Skeletal muscle cell (primary cell): ENCODE results near the gene CYP4V2.

Experiments
- DNase-seq: peaks from one replicate; pipeline ENCODE4 v3.0.0-alpha.2; 2010; ENCODE audit warnings: low read depth
- H3K4me3 ChIP-seq: 2 replicates; pipeline ENCODE4 v1.5.1; 2011; ENCODE audit warnings: low read depth, mild to moderate bottlenecking, control low read depth, low read length, moderate library complexity

The CYP4V2 gene

DNA sequence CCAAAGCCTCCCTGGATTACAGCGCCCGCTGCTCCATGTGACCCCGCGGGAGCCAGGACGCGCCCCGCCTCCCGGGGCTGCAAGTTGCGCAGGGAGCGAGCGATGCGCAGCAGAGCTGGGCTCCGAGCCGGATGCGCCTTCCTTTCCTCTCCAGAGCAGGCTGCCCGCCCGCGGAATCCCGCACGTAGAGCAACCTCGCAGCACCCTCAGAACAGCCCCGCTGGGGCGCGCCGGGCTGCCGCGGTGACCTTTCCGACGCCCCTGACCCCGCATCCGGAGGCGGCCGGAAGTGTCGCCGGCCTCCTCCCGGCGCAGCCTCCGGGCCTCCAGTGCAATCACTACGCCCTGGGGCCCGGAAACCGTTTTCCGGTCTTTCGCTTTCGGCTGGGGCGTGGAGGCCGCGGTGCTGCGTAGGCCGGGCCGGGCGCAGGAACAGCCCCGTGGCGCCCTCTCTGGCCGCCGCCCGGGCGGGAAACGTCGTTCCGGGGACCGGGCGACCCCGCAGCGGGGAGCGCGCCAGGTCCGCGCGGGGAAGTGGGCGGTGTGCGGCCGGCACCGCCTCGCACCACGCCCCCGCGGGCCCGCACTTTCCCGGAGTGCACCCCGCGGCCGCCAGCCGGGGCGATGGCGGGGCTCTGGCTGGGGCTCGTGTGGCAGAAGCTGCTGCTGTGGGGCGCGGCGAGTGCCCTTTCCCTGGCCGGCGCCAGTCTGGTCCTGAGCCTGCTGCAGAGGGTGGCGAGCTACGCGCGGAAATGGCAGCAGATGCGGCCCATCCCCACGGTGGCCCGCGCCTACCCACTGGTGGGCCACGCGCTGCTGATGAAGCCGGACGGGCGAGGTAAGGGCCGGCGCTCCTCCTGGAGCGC lies at the start of gene CYP4V2:
CYP4V2 (plus strand) TSS at position 368 of the 866 bp plus-strand sequence; CDS start at position 625, 257 bp downstream.
- peak; percentile 29 for DNase-seq
- H3K4me3 ChIP-seq, result peak within 1 kb of the TSS; percentile 86

DNA sequence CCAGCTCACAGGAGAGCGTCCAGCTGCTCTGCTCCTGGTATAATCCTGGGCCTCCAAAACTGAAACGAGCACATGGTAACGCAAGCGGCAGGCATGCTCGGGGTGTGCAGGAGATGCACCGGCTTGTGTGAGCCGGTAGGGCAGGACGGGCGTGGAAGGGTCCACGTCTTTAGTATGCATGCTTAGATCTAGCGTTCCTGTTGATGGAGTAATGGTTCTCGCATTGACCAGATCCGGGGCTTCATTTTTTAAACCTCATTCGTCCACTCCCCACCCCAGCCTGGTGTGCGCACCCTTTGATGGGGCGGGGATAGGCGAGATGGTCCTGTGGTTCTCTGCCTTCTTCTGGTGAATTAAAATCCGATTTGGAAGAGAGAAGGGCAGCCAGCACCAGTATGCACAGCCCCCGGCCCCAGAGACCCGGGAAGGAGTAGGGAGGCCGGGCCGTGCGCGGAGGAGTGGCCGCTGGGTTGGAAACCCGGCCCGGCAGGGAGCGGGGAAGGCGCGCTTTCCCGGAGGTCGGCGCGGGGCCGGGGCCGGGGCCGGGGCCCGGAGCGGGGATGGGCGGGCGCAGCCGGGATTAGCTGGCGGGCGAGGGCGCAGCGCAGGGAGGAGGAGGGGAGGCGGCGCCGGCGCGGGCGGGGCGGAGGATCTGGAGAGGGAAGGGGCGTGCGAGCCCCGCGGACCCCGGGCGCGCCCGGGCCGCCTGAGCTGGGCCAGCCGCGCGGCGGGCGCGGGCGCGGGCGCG lies 47.0 kb upstream of the CYP4V2 start:
- H3K4me3 ChIP-seq, result peak overlapping the region; percentile 60
- DNase-seq, result no peak

DNA sequence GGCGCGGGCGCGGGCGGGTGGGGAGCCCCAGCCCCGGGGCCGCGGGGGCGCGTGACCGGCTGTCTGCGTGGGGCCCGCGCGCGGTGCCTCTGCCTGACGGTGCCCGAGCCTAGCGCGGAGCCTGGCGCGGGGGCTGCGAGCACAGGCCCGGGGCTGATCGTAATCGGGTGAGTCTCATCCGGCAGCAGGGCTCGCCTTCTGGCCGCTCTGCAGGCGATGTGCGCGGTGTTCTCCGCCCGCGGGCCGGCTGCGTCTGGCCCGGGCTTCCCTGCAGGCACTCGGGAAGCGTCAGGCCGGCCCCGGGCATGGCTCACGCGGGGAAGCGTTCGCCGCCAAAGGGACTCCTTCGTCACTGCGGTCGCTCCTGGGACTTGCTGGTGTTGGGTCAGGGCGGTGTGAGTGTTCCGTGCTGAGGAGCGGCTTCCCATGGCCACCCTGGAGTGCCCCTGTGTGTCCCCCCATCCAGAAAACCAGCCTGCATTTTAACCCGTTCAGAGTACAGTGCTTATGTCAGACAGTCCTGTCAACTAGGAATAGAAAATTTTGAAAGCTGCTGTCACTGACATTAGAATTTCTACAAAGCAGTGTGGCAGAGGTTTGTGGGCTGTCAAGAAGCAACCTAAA lies 46.3 kb upstream of the CYP4V2 start:
- DNase-seq, result peak; percentile 20
- H3K4me3 ChIP-seq, result peak overlapping the region; percentile 65

DNA sequence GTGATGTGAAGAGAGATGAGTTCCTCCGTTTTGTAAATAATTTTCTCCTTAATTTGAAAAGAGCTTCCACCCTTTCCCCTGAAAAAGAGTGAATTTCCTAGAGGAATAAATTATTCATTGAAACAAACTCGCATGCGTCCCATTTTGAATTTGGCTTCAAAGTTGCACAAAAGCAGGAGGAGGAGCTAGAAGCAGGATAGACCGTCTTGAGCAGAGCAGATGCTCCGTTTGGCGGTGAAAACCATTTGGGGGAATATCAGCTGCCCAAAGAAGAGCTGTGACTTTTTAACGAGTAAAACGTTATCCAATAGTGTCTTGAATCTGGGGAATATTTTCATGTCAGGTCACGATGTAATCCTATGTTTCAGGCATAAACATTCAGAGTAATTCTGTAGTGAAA lies 44.9 kb upstream of the CYP4V2 start:
- no peak for DNase-seq
- H3K4me3 ChIP-seq, result no peak overlapping the region

DNA sequence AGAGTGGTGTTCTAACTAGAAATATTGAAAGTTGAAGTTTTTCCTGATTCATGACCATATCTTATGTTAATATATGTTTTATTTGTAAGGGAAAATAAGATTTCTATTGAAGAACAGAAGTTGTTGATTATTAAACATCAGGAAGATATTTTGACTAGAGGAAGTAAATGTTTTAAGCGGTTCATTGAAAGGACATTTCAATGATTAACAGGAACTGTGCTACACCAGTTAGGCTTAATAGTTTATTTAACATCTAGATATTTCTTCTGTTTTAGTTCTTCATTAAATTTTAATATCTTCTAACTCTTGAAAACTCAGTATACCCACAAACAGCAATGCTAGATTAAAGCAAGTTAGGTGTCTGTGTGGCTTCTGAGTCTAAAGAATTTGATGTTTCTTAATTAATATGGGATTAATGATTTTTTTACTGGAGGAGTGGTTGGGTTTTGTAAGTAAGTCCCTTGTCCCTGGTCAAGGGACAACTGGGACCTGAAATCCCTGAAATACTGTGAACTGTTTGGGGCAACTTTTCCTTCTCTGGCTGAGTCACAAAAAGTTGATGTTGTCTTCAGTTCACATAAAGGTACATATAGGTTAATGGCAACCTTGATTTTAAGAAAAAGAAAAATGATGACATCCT lies 42.9 kb upstream of the CYP4V2 start:
- no peak for DNase-seq
- no peak overlapping the region for H3K4me3 ChIP-seq

DNA sequence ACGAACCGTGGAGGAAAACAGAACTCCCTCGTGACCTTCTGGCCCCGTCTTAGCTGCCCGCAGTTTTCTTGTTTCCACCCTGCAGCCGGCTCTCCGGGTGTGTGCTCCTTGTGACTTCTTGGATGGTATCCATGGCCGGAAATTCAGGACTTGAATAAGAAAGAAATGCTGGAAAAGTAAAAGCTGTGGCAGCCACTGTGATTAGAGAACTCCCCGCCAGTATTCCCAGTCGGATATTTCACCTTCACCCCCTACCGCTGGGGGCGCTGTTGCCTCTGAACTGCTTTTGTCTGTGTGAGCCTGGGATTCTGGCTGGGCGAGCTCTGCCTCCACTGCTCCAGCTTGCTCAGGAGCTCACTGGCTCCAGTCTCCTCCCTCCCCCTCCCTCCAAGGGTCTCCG lies 41.5 kb upstream of the CYP4V2 start:
- H3K4me3 ChIP-seq, result no peak overlapping the region
- no peak for DNase-seq

DNA sequence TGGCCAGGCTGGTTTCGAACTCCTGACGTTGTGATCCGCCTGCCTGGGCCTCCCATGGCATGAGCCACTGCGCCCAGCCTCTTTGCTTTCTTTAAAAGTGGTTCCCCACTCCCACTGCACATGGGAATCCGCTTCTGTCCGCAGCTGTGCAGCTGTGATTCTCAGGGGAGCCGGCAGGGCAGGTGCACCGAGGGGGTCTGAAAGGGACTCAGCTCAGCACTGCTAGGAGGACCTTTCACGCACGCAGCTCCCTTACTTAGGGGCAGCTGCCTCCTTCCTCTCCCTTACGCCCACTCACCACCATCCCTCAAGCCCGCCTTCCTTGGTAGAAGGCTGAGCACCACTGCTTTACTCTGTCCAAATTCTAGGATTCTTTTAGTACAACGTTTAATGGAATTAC lies 40.4 kb upstream of the CYP4V2 start:
- H3K4me3 ChIP-seq, result no peak overlapping the region
- no peak for DNase-seq

DNA sequence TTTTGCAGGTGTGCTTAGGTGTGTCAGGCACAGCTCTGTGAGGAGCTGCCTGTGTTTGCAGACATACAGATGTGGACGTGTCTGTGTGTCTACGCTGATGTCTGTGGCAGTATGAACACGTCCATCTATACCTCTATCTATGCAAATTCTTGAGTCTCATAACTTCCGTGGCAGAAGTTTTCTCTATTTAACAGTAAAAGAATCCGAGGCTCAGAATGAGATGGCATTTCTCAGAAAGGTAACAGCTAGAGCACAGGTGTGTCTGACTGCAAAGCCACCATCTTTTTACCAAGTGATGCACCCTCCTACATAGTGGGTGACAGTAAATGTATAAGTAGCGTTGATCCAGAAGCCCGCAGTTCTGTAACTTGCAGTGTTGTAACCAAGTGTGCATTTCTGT lies 39.9 kb upstream of the CYP4V2 start:
- no peak for DNase-seq

DNA sequence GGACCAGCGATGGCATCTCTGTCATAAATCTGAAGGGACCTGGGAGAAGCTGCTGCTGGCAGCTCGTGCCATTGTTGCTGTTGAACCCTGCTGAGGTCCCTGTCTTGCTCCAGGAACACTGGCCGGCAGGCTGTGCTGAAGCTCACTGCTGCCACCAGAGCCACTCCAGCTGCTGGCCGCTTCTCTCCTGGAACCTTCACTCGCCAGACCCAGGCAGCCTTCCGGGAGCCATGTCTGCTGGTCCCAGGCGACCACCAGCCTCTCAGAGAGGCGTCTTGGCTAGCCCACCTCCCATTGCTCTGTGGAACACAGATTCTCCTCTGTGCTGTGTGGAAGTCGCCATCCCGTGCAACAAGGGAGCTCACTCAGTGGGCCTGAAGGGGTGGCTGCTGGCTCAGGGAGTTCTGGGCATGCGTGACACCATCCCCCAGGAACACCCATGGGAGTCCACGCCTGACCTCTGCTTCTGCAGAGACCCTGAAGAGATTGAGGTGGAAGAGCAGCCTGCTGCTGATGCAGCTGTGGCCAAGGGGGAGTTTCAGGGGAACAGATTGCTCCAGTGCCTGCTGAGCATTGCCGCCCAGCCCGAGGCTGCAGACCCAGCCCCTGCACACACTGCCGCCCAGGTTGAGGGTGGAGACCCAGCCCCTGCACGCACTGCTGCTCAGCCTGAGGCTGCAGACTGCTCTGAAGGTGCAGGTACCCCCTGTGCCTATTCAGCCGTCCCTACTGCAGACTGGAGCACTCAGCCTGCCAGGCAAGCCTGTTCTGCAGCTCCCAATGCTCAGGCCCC lies 33.1 kb upstream of the CYP4V2 start:
- DNase-seq, result no peak

More for the DNA sequence above, 39.9 kb upstream of the CYP4V2 start:
- no peak overlapping the region for H3K4me3 ChIP-seq

DNA sequence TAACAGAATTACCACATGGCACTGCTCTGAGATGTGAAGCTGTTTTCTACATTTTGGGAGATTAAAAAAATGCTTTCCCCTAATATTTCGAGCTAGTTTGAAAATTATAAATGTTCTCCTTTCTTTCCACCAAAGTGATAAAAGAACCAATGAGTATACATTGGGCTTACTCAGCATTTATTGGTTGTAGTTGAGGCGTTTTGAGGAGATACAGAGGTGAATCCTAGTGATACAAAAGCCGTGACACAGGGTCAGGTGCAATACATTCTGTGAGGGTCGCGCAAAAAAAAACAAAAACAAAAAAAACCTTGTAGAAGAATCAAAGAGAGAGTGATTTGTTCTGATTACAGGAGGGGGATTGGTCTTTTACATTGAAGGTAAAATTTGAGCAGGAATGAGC lies 32.4 kb upstream of the CYP4V2 start:
- H3K4me3 ChIP-seq, result no peak overlapping the region
- no peak for DNase-seq

More for the DNA sequence above, 33.1 kb upstream of the CYP4V2 start:
- H3K4me3 ChIP-seq, result no peak overlapping the region

DNA sequence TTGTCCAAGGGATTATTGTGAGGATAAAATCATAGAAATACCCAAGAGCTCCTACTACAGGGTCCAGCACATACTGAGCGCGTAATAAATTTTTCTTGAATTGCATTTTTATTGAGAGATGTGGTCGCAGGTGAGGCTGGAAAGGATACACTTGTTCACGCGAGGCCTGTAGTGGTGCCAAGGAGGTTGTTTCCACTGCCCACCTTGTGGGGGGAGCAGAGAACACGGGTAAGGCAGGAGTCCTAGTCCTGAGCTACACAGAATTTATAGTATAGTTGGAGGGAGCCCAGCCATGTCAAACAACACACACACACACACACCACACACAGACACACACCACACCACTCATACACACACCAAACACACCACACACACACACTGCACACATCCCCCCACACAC lies 31.8 kb upstream of the CYP4V2 start:
- DNase-seq, result no peak
- no peak overlapping the region for H3K4me3 ChIP-seq

DNA sequence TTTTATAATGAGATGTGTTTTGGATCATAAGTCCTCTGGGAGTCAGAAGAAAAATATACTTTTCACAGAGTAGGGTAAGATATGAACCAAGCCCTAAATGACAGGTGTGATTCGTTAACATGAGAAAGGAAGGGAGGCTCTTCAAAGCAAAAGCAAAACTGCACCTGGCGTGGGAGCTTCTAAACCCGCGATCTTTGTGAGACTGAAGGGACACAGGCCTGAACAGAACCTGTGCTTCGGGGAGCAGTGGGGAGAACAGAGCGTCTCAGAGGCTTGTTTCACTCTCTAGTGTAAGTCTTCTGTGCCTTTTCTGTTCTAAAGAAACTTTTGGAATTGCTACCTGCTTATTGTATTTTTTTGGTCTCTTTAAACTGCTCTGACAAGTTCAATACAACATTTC lies 30.2 kb upstream of the CYP4V2 start:
- DNase-seq, result no peak
- H3K4me3 ChIP-seq, result no peak overlapping the region

DNA sequence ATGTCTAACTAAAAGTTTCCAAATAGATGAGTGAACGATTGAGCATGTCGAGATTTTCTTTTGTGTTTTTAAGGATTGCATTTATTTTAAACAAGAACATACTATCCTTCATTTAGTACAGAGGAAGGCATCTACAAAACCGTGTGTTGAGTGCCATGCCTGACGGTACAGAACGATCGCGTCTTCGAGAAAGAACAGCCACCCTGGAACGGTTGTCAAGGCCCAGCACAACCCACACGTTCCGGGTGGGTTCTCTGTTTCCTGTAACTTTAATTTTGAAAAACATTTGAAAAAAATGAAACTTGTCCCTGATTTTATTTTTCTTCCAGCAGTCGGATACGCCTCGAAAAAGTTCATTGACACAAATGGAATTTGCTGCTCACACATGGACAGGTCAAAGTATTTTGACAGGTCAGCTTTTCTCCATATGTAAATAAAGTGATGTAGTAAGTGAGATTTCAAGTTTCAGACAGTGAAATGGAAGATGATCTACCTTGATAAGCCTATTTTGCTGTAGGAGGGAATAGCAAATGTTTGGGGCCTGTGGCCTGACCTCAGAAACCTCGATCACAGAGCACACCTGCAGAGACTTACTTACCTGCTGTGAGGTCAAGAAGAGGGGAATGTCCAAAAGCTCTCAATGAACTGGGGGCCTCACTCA lies 24.4 kb upstream of the CYP4V2 start:
- no peak for DNase-seq
- no peak overlapping the region for H3K4me3 ChIP-seq

DNA sequence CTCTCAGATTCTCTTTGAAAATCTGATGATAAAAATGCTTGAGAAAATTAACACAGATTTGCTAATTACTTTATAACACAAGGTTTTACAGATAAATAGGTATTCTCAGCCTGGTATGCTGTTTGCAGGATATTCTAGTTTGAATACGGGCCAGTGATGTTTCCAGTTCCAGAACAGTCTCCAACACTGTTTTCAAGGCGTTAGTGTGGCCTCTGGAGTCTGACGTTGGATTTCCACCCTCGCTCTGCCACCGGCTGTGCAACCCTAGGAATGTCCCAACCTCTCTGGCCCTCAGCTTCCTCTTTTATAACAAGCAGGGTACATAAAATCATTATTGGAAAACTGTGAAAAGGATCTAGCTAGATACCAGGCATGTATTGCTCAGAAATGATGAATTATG lies 23.8 kb upstream of the CYP4V2 start:
- DNase-seq, result no peak

DNA sequence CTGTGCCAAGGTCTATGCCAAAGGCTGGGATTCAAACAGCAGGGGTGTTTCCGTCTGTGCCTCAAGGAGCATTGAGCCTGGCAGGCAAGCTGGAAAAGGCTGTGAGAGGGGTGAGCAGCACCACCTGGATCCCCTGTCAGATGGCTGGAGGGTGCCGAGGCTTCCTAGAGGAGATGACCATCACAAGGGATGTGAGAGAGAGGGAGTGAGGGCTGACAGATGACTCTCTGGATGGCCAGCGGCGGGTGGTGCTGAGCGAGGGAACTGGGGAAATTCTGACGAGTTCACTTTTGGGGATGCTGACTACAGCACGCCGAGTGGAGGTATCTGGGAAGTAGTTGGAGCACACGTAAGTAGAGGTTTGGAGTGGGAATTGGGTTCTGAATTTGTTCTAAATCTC lies 22.6 kb upstream of the CYP4V2 start:
- no peak for DNase-seq
- H3K4me3 ChIP-seq, result no peak overlapping the region

More for the DNA sequence above, 23.8 kb upstream of the CYP4V2 start:
- H3K4me3 ChIP-seq, result no peak overlapping the region

DNA sequence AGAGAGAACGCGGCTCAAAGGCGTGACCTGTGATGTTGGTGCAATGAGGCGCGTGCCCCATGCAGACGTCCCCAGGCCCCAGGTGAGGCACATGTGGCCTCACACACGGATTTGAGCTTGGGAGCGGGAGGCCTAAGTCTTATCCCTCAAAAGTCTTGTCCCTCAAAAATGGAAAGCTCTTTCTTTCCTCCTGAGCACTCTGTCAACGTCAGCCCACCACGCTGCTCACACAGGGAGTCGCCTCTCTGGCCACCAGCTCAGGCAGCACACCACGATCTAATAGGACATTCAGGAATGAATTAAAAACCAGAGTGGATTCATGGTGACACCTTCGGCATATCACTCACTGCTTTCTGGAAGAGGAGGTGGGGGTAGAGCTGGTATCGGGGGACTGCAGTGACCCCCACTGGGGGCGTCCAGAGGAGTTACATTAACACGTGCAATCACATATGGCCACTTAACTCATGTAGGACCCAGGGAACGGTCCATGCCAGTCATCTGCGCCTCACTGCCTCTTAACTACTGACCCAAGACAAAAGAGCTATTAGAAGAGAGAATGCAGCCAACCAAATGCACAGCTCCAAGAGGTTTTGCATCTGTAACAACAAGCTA lies 21.9 kb upstream of the CYP4V2 start:
- H3K4me3 ChIP-seq, result no peak overlapping the region
- DNase-seq, result no peak

DNA sequence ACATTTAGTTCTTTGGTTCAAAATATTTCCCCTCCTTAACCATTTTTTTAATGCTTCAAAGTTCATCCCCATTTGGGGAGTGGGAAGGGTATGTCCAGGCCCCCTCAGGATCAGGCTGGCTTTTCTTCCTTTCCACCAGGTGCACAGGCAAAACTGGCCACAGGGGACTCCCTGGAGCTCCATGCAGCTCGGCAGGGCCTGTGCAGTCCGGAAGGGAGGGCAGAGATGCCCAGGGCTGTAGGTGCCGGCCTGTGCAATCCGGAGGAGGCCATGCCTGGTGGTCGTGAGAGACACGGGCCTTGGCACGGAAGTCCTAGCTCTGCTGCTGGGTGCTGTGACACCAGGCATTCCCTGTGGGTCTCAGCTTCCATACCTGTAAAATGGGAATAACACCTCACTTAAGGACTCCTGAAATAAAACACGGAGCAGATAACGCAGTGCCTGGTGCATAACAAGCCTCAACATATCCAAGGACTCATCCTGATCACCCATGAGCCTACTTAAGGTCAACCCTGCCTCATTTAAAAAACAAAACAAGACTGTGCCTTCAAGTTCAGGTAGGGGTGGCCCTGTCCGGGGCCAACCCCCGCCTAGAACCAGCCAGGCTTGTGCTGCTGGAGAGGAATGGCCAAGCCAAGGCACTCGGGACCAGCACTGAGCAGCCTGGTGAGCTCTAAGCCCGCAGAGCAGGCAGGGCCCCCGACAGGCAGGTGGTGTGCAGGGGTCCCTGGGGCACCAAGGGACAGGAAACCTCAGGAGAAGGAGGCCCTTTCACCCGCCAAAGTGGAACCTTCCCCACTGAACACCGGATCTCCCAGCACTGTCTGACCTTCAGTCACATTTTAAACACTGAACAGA lies 21.2 kb upstream of the CYP4V2 start:
- DNase-seq, result no peak
- no peak overlapping the region for H3K4me3 ChIP-seq
